IMR-90 (cell line): Measurements from ENCODE around the gene MAN2B1. TPM values are rescaled to one million over a fixed set of nuclear protein-coding genes. Genes with fewer than 3 reads are reported as not detected.

Experiments
- ATAC-seq: fragments of 200-7000 bp; cut with Tn5 transposase; 2 replicates; pipeline ENCODE4 v1.9.1; 2020; ENCODE audit warnings: low read depth, mild to moderate bottlenecking, moderate library complexity
- BruUV-seq: library from RNA; stranded (reverse); fragments of 400-500 nt; replicated peaks from 2 replicates; lab custom pipeline; 2021; lab: Mats Ljungman, UMichigan
- CTCF ChIA-PET: fragments of 300-600 bp; formaldehyde crosslinking; extraction: SDS; loops from one replicate; lab custom pipeline; 2021; ENCODE audit warnings: antibody characterized with exemption; lab: Yijun Ruan, JAX
- POLR2A ChIA-PET: fragments of 300-600 bp; sonication (Branson Sonifier 250); formaldehyde crosslinking; loops from one replicate; lab custom pipeline; 2022; ENCODE audit warnings: antibody characterized with exemption; ENCODE audit not compliant: unreplicated experiment; lab: Charles Lee
- DNase-seq: peaks from one replicate; pipeline ENCODE4 v3.0.0; 2013
- H2AFZ ChIP-seq: replicated peaks from 2 replicates; pipeline ENCODE3; 2013; ENCODE audit warnings: low read length, mild to moderate bottlenecking; ENCODE audit not compliant: poor library complexity
- H2AK5ac ChIP-seq: 2 replicates; pipeline ENCODE4 v1.6.1; 2013; ENCODE audit warnings: low read depth, low read length, inconsistent platforms
- H2AK9ac ChIP-seq: replicated peaks from 2 replicates; pipeline ENCODE3; 2013; ENCODE audit warnings: mild to moderate bottlenecking, low read depth, low read length, moderate library complexity; ENCODE audit not compliant: poor library complexity
- H2BK120ac ChIP-seq: 2 replicates; pipeline ENCODE4 v1.6.1; 2013; ENCODE audit warnings: low read depth, low read length, inconsistent platforms
- H2BK15ac ChIP-seq: 3 replicates; pipeline ENCODE4 v1.6.1; 2013; ENCODE audit warnings: low read depth, low read length, inconsistent platforms
- H2BK20ac ChIP-seq: 2 replicates; pipeline ENCODE4 v1.6.1; 2013; ENCODE audit warnings: low read depth, mild to moderate bottlenecking, inconsistent platforms, low read length, moderate library complexity
- H2BK5ac ChIP-seq: 2 replicates; pipeline ENCODE4 v1.6.1; 2013; ENCODE audit warnings: mild to moderate bottlenecking, low read depth, low read length, inconsistent platforms; ENCODE audit not compliant: poor library complexity, severe bottlenecking
- H3K14ac ChIP-seq: replicated peaks from 2 replicates; pipeline ENCODE4 v1.6.1; 2013; ENCODE audit warnings: low read depth, low read length, inconsistent platforms
- H3K18ac ChIP-seq: 2 replicates; pipeline ENCODE4 v1.6.1; 2013; ENCODE audit warnings: low read depth, low read length, control low read depth
- H3K23ac ChIP-seq: 2 replicates; pipeline ENCODE4 v1.6.1; 2013; ENCODE audit warnings: low read depth, low read length, inconsistent platforms
- H3K27ac ChIP-seq: 2 replicates; pipeline ENCODE4 v1.5.1; 2013; ENCODE audit warnings: mild to moderate bottlenecking, control low read depth, low read length; ENCODE audit not compliant: insufficient read depth
- H3K27me3 ChIP-seq: 2 replicates; pipeline ENCODE4 v1.6.1; 2013; ENCODE audit warnings: low read length; ENCODE audit not compliant: control insufficient read depth, insufficient read depth
- H3K36me3 ChIP-seq: 2 replicates; pipeline ENCODE4 v1.6.1; 2013; ENCODE audit warnings: low read length, mixed read lengths; ENCODE audit not compliant: control insufficient read depth, insufficient read depth
- H3K4ac ChIP-seq: 2 replicates; pipeline ENCODE4 v1.6.1; 2013; ENCODE audit warnings: low read depth, low read length, inconsistent platforms
- H3K4me1 ChIP-seq: 2 replicates; pipeline ENCODE4 v1.6.1; 2013; ENCODE audit warnings: low read length, mixed read lengths; ENCODE audit not compliant: control insufficient read depth, insufficient read depth
- H3K4me2 ChIP-seq: 2 replicates; pipeline ENCODE4 v1.6.1; 2013; ENCODE audit warnings: low read depth, mild to moderate bottlenecking, control low read depth, low read length, moderate library complexity
- H3K4me3 ChIP-seq: 2 replicates; pipeline ENCODE4 v1.5.1; 2013; ENCODE audit warnings: low read depth, mild to moderate bottlenecking, control low read depth, low read length, moderate library complexity; ENCODE audit not compliant: insufficient read depth
- H3K56ac ChIP-seq: 2 replicates; pipeline ENCODE4 v1.6.1; 2013; ENCODE audit warnings: low read length, inconsistent platforms; ENCODE audit not compliant: insufficient read depth; ENCODE audit errors: extremely low read depth
- H3K79me1 ChIP-seq, 2 experiments: 2 replicates each; pipeline ENCODE4 v1.6.1; 2013; ENCODE audit warnings: low read length in 2 of 2, inconsistent platforms in 1 of 2, low read depth in 1 of 2
- H3K9ac ChIP-seq: 2 replicates; pipeline ENCODE4 v1.6.1; 2013; ENCODE audit warnings: low read depth, low read length, control low read depth
- H3K9me1 ChIP-seq: 2 replicates; pipeline ENCODE4 v1.6.1; 2013; ENCODE audit warnings: low read length, inconsistent platforms; ENCODE audit not compliant: insufficient read depth
- H3K9me3 ChIP-seq: 2 replicates; pipeline ENCODE4 v1.6.1; 2013; ENCODE audit warnings: low read length; ENCODE audit not compliant: control insufficient read depth, insufficient read depth
- H4K20me1 ChIP-seq: 2 replicates; pipeline ENCODE4 v1.6.1; 2013; ENCODE audit warnings: low read length, inconsistent platforms; ENCODE audit not compliant: insufficient read depth
- H4K5ac ChIP-seq: 2 replicates; pipeline ENCODE4 v1.6.1; 2013; ENCODE audit warnings: mild to moderate bottlenecking, low read depth, low read length, control low read depth
- H4K8ac ChIP-seq, 2 experiments: 2 replicates each; pipeline ENCODE4 v1.6.1; 2013; ENCODE audit warnings: low read depth in 2 of 2, low read length in 2 of 2, control low read depth in 1 of 2, inconsistent platforms in 1 of 2
- H4K91ac ChIP-seq: 2 replicates; pipeline ENCODE4 v1.6.1; 2013; ENCODE audit warnings: low read depth, low read length, inconsistent platforms; ENCODE audit not compliant: insufficient read depth
- CEBPB ChIP-seq: IDR thresholded peaks from 2 replicates; pipeline ENCODE4 v1.6.1; 2012; ENCODE audit warnings: low read depth, low read length, improper control_type of control experiment
- CHD1 ChIP-seq: IDR thresholded peaks from 2 replicates; pipeline ENCODE4 v1.6.1; 2012; ENCODE audit warnings: low read depth, low read length, improper control_type of control experiment
- MAFK ChIP-seq: IDR thresholded peaks from 2 replicates; pipeline ENCODE4 v1.6.1; 2012; ENCODE audit warnings: low read depth, low read length, improper control_type of control experiment
- RAD21 ChIP-seq: IDR thresholded peaks from 2 replicates; pipeline ENCODE4 v1.6.1; 2012; ENCODE audit warnings: low read length, improper control_type of control experiment
- USF2 ChIP-seq: fragments of 150-350 bp; IDR thresholded peaks from 2 replicates; pipeline ENCODE4 v1.6.1; 2017; ENCODE audit warnings: mild to moderate bottlenecking, antibody characterized with exemption, low read length, low read depth
- WGBS, 2 experiments: methylation state at CpG; one replicate each; pipeline versions ENCODE4 v1.1.5 to v1.1.7; 2013; ENCODE audit warnings: missing lambda C conversion rate in 2 of 2; ENCODE audit not compliant: insufficient read length in 1 of 2; ENCODE audit errors: extremely low coverage in 2 of 2; 5-methylcytosine and 5-hydroxymethylcytosine counted together
- dilution Hi-C: fragments of 300-500 bp; cut with HindIII; formaldehyde crosslinking; loops from one replicate; pipeline ENCODE4 v1.14.3; 2018; ENCODE audit warnings: low sequenced_read_pairs; ENCODE audit not compliant: unreplicated experiment
- in situ Hi-C: fragments of 300-500 bp; cut with MboI; formaldehyde crosslinking; loops from 3 replicates; pipeline ENCODE4 v1.14.3; 2019; ENCODE audit warnings: low sequenced_read_pairs, inconsistent platforms, mixed read lengths
- intact Hi-C: fragments of 100-400 bp; cut with micrococcal nuclease; formaldehyde crosslinking; loops from 2 replicates; pipeline ENCODE4 v1.10.0; 2022
- polyA plus RNA-seq, 3 experiments: library from polyadenylated mRNA; depleted of rRNA; stranded (reverse); fragments of >200 nt; gene quantifications; 2 replicates each; pipeline ENCODE4 v1.2.3, GENCODE V29; 2012; ENCODE audit warnings: low replicate concordance in 1 of 3
- total RNA-seq: library from RNA; depleted of rRNA; stranded (reverse); fragments of >200 nt; gene quantifications from 2 replicates; pipeline ENCODE4 v1.2.3, GENCODE V29; 2012

MAN2B1 gene
- total and polyA plus RNA-seq, 2 of the 4 experiments (the other 2 are of a cell fraction) = 10.4 to 55.4 TPM

- 60% methylated on average over 1 of the region's 3 CpGs; no CpG with 5 or more reads in 1 of the 2 experiments for WGBS, 2 experiments
- no TSS peak for BruUV-seq
- dilution Hi-C loops (no loop called here), in situ Hi-C loops (no loop called here), intact Hi-C loops (no loop called here)
- ChIA-PET POLR2A (interaction anchor here (1.1 kb wide), 1 partner anchor 10 kb away, joined by 6 read pairs; the partner anchor contains the start of gene FBXW9), CTCF (no interaction called here)
- Histone ChIP-seq H2BK20ac (no peak overlapping the region), H3K27ac (no peak overlapping the region), H3K4me1 (no peaks in the 10 kb centered on the region), H2BK15ac (no peak overlapping the region), H3K36me3 (0 out of 2 replicates have a peak, but pooled peaks cover 2% of the 10 kb centered on the region), H3K9ac (no peak overlapping the region), H3K4me2 (no peak overlapping the region), H2AFZ (no peak overlapping the region), H3K18ac (no peak overlapping the region), H2AK9ac (no peak overlapping the region), H3K9me1 (no peaks in the 10 kb centered on the region), H4K5ac (no peak overlapping the region), H3K14ac (no peak overlapping the region), H3K56ac (no peak overlapping the region), H4K8ac (no peak overlapping the region), H3K9me3 (no peaks in the 10 kb centered on the region), H2BK5ac (no peak overlapping the region), H2BK120ac (no peak overlapping the region), H4K20me1 (no peaks in the 10 kb centered on the region), H3K27me3 (no peaks in the 10 kb centered on the region), H4K91ac (no peak overlapping the region), H3K79me1 (peaks cover 0 to 3% of the 10 kb centered on the region in 2 experiments; a peak in 1 of 4 replicates), H3K4me3 (no peak overlapping the region), H3K4ac (no peak overlapping the region), H3K23ac (no peak overlapping the region), H2AK5ac (no peak overlapping the region)
- no peak for DNase-seq
- TF ChIP-seq CEBPB = no peak
- TF ChIP-seq RAD21 = no peak
- TF ChIP-seq CHD1 = no peak
- no peak for TF ChIP-seq MAFK
- no peak for TF ChIP-seq USF2
- no peak for ATAC-seq
Observed at GRCh38 chr19:12685831-12686230, 19.3 kb upstream of the MAN2B1 start.
